Thyroid gland (tissue), 4 donors: ENCODE data around the gene MAS1L.

Experiments
- CTCF ChIP-seq, 6 experiments: fragments of 200-600 bp in 3 of 6; fragments of 450-650 bp in 3 of 6; sonication (generic) in 3 of 6; IDR thresholded peaks; one replicate each; pipeline ENCODE4 v1.5.1; 2016 to 2019; ENCODE audit warnings: antibody characterized with exemption in 6 of 6, mild to moderate bottlenecking in 2 of 6, inconsistent platforms in 1 of 6, moderate library complexity in 1 of 6
- POLR2A ChIP-seq, 2 donors: fragments of 450-650 bp; IDR thresholded peaks; one replicate each; pipeline ENCODE4 v1.6.1; 2017; ENCODE audit warnings: antibody characterized with exemption in 2 of 2, mild to moderate bottlenecking in 2 of 2, moderate library complexity in 1 of 2

DNA sequence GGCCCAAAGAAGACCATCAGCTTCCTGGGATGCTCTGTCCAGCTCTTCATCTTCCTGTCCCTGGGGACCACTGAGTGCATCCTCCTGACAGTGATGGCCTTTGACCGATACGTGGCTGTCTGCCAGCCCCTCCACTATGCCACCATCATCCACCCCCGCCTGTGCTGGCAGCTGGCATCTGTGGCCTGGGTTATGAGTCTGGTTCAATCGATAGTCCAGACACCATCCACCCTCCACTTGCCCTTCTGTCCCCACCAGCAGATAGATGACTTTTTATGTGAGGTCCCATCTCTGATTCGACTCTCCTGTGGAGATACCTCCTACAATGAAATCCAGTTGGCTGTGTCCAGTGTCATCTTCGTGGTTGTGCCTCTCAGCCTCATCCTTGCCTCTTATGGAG lies 25.7 kb downstream of the MAS1L start:
- TF ChIP-seq CTCF (IDR thresholded peaks at IDR 0.05) (no peak), POLR2A (IDR thresholded peaks at IDR 0.05) (no peak)
